ENCODE measurements around the gene CAB39L.

DNA sequence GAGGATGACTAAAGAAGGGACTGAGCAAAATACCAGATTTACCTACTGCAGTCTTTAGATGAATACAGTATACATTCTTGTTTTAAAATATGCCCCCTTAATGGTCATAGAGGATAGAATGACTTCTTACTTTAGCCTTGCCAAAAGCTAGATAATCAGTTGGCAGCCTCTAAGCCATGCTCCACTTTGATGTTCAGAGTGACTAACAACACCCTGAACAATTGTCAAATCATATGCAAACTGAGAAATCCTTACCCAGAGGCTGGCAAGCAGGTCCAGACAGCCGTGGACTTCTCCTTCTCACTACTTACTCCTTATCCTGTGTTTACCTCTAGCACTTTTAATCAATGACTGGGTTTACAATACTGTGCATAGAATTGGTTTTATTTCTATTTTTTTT, 28.3 kb upstream of the CAB39L start:
- TF ChIP-seq TAF1 (conservative IDR thresholded peaks at IDR 0.05) (no peak), YY1 (IDR thresholded peaks at IDR 0.05) (no peak), GABPA (IDR thresholded peaks at IDR 0.05 in 1 of 2, conservative IDR thresholded peaks at IDR 0.05 in 1 of 2) (no peak), JUND (IDR thresholded peaks at IDR 0.05) (no peak), HNF4G (IDR thresholded peaks at IDR 0.05) (no peak)
- TF ChIP-seq, protein P1, sequence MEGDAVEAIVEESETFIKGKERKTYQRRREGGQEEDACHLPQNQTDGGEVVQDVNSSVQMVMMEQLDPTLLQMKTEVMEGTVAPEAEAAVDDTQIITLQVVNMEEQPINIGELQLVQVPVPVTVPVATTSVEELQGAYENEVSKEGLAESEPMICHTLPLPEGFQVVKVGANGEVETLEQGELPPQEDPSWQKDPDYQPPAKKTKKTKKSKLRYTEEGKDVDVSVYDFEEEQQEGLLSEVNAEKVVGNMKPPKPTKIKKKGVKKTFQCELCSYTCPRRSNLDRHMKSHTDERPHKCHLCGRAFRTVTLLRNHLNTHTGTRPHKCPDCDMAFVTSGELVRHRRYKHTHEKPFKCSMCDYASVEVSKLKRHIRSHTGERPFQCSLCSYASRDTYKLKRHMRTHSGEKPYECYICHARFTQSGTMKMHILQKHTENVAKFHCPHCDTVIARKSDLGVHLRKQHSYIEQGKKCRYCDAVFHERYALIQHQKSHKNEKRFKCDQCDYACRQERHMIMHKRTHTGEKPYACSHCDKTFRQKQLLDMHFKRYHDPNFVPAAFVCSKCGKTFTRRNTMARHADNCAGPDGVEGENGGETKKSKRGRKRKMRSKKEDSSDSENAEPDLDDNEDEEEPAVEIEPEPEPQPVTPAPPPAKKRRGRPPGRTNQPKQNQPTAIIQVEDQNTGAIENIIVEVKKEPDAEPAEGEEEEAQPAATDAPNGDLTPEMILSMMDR (IDR thresholded peaks at IDR 0.05; ENCODE audit: low read depth, low read length, missing input control) = no peak
- TF ChIP-seq, protein P2, sequence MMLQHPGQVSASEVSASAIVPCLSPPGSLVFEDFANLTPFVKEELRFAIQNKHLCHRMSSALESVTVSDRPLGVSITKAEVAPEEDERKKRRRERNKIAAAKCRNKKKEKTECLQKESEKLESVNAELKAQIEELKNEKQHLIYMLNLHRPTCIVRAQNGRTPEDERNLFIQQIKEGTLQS (IDR thresholded peaks at IDR 0.05) = no peak
- TF ChIP-seq, protein P3, sequence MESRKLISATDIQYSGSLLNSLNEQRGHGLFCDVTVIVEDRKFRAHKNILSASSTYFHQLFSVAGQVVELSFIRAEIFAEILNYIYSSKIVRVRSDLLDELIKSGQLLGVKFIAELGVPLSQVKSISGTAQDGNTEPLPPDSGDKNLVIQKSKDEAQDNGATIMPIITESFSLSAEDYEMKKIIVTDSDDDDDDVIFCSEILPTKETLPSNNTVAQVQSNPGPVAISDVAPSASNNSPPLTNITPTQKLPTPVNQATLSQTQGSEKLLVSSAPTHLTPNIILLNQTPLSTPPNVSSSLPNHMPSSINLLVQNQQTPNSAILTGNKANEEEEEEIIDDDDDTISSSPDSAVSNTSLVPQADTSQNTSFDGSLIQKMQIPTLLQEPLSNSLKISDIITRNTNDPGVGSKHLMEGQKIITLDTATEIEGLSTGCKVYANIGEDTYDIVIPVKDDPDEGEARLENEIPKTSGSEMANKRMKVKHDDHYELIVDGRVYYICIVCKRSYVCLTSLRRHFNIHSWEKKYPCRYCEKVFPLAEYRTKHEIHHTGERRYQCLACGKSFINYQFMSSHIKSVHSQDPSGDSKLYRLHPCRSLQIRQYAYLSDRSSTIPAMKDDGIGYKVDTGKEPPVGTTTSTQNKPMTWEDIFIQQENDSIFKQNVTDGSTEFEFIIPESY (IDR thresholded peaks at IDR 0.05) = no peak

Data from liver (tissue), 3 donors.